ENCODE measurements around the gene FMNL2. TPM values are rescaled to one million over a fixed set of nuclear protein-coding genes. Genes with fewer than 3 reads are reported as not detected.

FMNL2 gene
- total RNA-seq, 1 experiment from 2014 or later: 33.6 TPM

DNA sequence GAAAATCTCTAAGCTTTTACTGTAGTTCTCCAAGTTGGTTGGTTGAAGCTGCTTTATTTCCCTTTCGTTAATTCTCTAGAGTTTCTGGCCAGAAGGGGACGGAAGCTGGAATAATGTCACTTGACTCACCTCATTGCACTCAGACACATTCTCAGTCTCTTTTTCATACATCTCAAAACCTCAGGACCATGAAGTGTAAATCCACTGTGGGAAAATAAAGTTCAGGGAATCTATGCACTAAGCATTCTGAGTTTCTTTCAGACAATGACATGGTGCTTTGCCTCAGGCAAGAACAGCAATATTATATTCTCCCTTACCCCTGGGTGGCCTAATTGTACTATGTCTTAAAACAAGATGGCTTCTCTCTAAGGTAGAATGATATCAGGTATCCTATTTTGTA is 214.4 kb downstream of the FMNL2 start:
- H2BK12ac ChIP-seq (ENCODE audit: insufficient read length, low read depth, low read length): no peak overlapping the region
- no peak overlapping the region for H3K4me3 Mint-ChIP-seq
- no peaks in the 10 kb centered on the region for H3K27me3 ChIP-seq (ENCODE audit: insufficient read depth, low read length)
- H3K79me1 ChIP-seq (ENCODE audit: insufficient read depth, low read depth, low read length, poor library complexity, severe bottlenecking): no peaks in the 10 kb centered on the region
- no peak overlapping the region for H2BK20ac ChIP-seq (ENCODE audit: low read depth, low read length, poor library complexity, severe bottlenecking)
- no peak overlapping the region for H3K9ac ChIP-seq (ENCODE audit: extremely low read depth, insufficient read length, low read length)
- no peak overlapping the region for H2BK5ac ChIP-seq (ENCODE audit: insufficient read length, low read length)
- H3K79me2 ChIP-seq (ENCODE audit: insufficient read depth, low read length): no peaks in the 10 kb centered on the region
- H2BK15ac ChIP-seq (ENCODE audit: low read depth, low read length): no peak overlapping the region
- no peak for DNase-seq
- H4K91ac ChIP-seq (ENCODE audit: insufficient read length, low read depth, low read length): no peak overlapping the region
- no peak overlapping the region for H3K18ac ChIP-seq (ENCODE audit: insufficient read length, low read depth, low read length)
- H3K4ac ChIP-seq (ENCODE audit: low read depth, low read length): no peak overlapping the region
- no peaks in the 10 kb centered on the region; the same call in 1 of the 2 replicates for H3K4me1 ChIP-seq (ENCODE audit: insufficient read depth, low read length)
- H2BK120ac ChIP-seq (ENCODE audit: low read depth, low read length, poor library complexity, severe bottlenecking): no peak overlapping the region
- peaks cover 3% of the 10 kb centered on the region in 2 experiments; a peak in 1 of 4 replicates for H3K4me1 Mint-ChIP-seq
- no peaks in the 10 kb centered on the region for H4K20me1 ChIP-seq (ENCODE audit: control insufficient read depth, insufficient read depth, insufficient read length)
- peaks cover 0 to 7% (median 5%) of the 10 kb centered on the region in 3 experiments; a peak in 6 of 7 replicates for H3K36me3 Mint-ChIP-seq (ENCODE audit: insufficient read depth in 1 of 3, low read depth in 3 of 3)
- no peaks in the 10 kb centered on the region for H3K23me2 ChIP-seq (ENCODE audit: insufficient read length, low read depth, low read length, poor library complexity, severe bottlenecking)
- H3K27me3 Mint-ChIP-seq (ENCODE audit: low read depth): no peaks in the 10 kb centered on the region
- no CpG with 5 or more reads among the region's 2 CpGs for WGBS (ENCODE audit: extremely low coverage, insufficient read length, low lambda C conversion rate)
- no peak overlapping the region for H3K4me2 ChIP-seq (ENCODE audit: insufficient read depth, insufficient read length, low read length)
- TF ChIP-seq, protein P1, sequence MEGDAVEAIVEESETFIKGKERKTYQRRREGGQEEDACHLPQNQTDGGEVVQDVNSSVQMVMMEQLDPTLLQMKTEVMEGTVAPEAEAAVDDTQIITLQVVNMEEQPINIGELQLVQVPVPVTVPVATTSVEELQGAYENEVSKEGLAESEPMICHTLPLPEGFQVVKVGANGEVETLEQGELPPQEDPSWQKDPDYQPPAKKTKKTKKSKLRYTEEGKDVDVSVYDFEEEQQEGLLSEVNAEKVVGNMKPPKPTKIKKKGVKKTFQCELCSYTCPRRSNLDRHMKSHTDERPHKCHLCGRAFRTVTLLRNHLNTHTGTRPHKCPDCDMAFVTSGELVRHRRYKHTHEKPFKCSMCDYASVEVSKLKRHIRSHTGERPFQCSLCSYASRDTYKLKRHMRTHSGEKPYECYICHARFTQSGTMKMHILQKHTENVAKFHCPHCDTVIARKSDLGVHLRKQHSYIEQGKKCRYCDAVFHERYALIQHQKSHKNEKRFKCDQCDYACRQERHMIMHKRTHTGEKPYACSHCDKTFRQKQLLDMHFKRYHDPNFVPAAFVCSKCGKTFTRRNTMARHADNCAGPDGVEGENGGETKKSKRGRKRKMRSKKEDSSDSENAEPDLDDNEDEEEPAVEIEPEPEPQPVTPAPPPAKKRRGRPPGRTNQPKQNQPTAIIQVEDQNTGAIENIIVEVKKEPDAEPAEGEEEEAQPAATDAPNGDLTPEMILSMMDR (conservative IDR thresholded peaks at IDR 0.05): no peak
- no peak overlapping the region for H3K27ac ChIP-seq (ENCODE audit: insufficient read length, low read depth, low read length)
- no peak overlapping the region for H3K56ac ChIP-seq (ENCODE audit: insufficient read length, low read depth, low read length)
- no peak overlapping the region for H2AFZ ChIP-seq (ENCODE audit: low read length)
- no peak overlapping the region for H3T11ph ChIP-seq (ENCODE audit: low read length)
- H3K27ac Mint-ChIP-seq: no peak overlapping the region
- H4K5ac ChIP-seq (ENCODE audit: insufficient read length, low read depth, low read length): no peak overlapping the region
- no peak overlapping the region for H2AK5ac ChIP-seq (ENCODE audit: insufficient read length, low read length)
- no peaks in the 10 kb centered on the region for H3K9me3 Mint-ChIP-seq
- H3K14ac ChIP-seq (ENCODE audit: insufficient read depth, low read length): no peak overlapping the region
- no peaks in the 10 kb centered on the region for H3K9me3 ChIP-seq (ENCODE audit: control insufficient read depth, low read depth, low read length)
- H4K8ac ChIP-seq (replicated peaks; ENCODE audit: insufficient read length, low read depth, low read length): no peak overlapping the region
- H3K23ac ChIP-seq (ENCODE audit: insufficient read length, low read depth, low read length): no peak overlapping the region

All from H9 (cell line).